SK-N-SH (cell line): ENCODE data around the gene SUPT5H. TPM values are rescaled to one million over a fixed set of nuclear protein-coding genes. Genes with fewer than 3 reads are reported as not detected.

Source experiments
- CTCF ChIA-PET: fragments of 300-600, 350-600 bp; formaldehyde crosslinking; extraction: SDS; loops from one replicate; lab custom pipeline; 2021; lab: Yijun Ruan, JAX
- POLR2A ChIA-PET: fragments of 350-600 bp; sonication (Branson Sonifier 250); formaldehyde crosslinking; extraction: SDS; loops from one replicate; lab custom pipeline; 2020; ENCODE audit warnings: antibody characterized with exemption, inconsistent platforms; lab: Yijun Ruan, JAX
- DNase-seq: peaks from one replicate; pipeline ENCODE4 v3.0.0; 2012
- H2AFZ ChIP-seq: fragments of 200-600 bp; sonication (generic); 2 replicates; pipeline ENCODE4 v1.8.1; 2016; ENCODE audit warnings: antibody characterized with exemption, mild to moderate bottlenecking, low read depth
- H3F3A ChIP-seq: fragments of 200-600 bp; sonication (generic); replicated peaks from 2 replicates; pipeline ENCODE3; 2016; ENCODE audit warnings: antibody characterized with exemption, mild to moderate bottlenecking; ENCODE audit not compliant: insufficient read depth
- H3K27ac ChIP-seq, 2 experiments: fragments of 200-500 bp in 1 of 2; fragments of 200-600 bp in 1 of 2; sonication (Bioruptor generic) in 1 of 2; sonication (generic), shearing (Covaris generic) in 1 of 2; 2 replicates each; pipeline versions ENCODE4 v1.5.1 to v1.6.1; 2014 to 2016; ENCODE audit warnings: low read depth in 2 of 2, inconsistent platforms in 1 of 2, low read length in 1 of 2, mild to moderate bottlenecking in 1 of 2, mixed read lengths in 1 of 2
- H3K27me3 ChIP-seq: fragments of 200-600 bp; sonication (generic), shearing (Covaris generic); 2 replicates; pipeline ENCODE4 v1.6.1; 2016; ENCODE audit warnings: mixed run types; ENCODE audit not compliant: insufficient read depth
- H3K36me3 ChIP-seq, 2 experiments: fragments of 200-500 bp in 1 of 2; fragments of 200-600 bp in 1 of 2; sonication (Bioruptor generic) in 1 of 2; sonication (generic) in 1 of 2; replicated peaks in 1 of 2; 2 replicates each; pipeline versions ENCODE3 to v1.5.1; 2014 to 2016; ENCODE audit warnings: low read length in 1 of 2, mild to moderate bottlenecking in 1 of 2; ENCODE audit not compliant: insufficient read depth in 2 of 2, control insufficient read depth in 1 of 2
- H3K4me1 ChIP-seq, 2 experiments: fragments of 200-500 bp in 1 of 2; fragments of 200-600 bp in 1 of 2; sonication (Bioruptor generic) in 1 of 2; sonication (generic), shearing (Covaris generic) in 1 of 2; 2 replicates each; pipeline versions ENCODE4 v1.5.1 to v1.6.1; 2014 to 2016; ENCODE audit warnings: low read depth in 1 of 2, low read length in 1 of 2, mixed run types in 1 of 2; ENCODE audit not compliant: insufficient read depth in 2 of 2, control insufficient read depth in 1 of 2
- H3K4me2 ChIP-seq: fragments of 200-600 bp; sonication (generic), shearing (Covaris generic); 2 replicates; pipeline ENCODE4 v1.6.1; 2017; ENCODE audit warnings: mixed run types
- H3K4me3 ChIP-seq, 2 experiments: fragments of 200-500 bp in 1 of 2; fragments of 200-600 bp in 1 of 2; sonication (Bioruptor generic) in 1 of 2; sonication (generic), shearing (Covaris generic) in 1 of 2; 2 replicates each; pipeline versions ENCODE4 v1.5.1 to v1.8.1; 2014 to 2016; ENCODE audit warnings: low read depth in 2 of 2, inconsistent platforms in 1 of 2, low read length in 1 of 2, mild to moderate bottlenecking in 1 of 2, mixed read lengths in 1 of 2, moderate library complexity in 1 of 2
- H3K79me2 ChIP-seq: fragments of 200-600 bp; sonication (generic); 2 replicates; pipeline ENCODE4 v1.8.1; 2017; ENCODE audit warnings: mild to moderate bottlenecking; ENCODE audit not compliant: insufficient read depth
- H3K9ac ChIP-seq: fragments of 200-600 bp; sonication (generic); 2 replicates; pipeline ENCODE4 v1.6.1; 2017; ENCODE audit warnings: mixed run types
- H3K9me2 ChIP-seq: fragments of 200-600 bp; sonication (generic); 2 replicates; pipeline ENCODE4 v1.6.1; 2017; ENCODE audit warnings: mixed run types
- H3K9me3 ChIP-seq: fragments of 200-600 bp; sonication (generic); 2 replicates; pipeline ENCODE4 v1.6.1; 2017; ENCODE audit warnings: mixed run types, mild to moderate bottlenecking, moderate library complexity
- H4K20me1 ChIP-seq: fragments of 200-600 bp; sonication (generic); 2 replicates; pipeline ENCODE4 v1.6.1; 2017; ENCODE audit warnings: mild to moderate bottlenecking, mixed run types; ENCODE audit not compliant: insufficient read depth
- CHD2 ChIP-seq: fragments of 150-350 bp; IDR thresholded peaks from 2 replicates; pipeline ENCODE4 v1.6.1; 2018; ENCODE audit warnings: low read length; ENCODE audit not compliant: partially characterized antibody
- ELF1 ChIP-seq: IDR thresholded peaks from 2 replicates; pipeline ENCODE4 v1.4.0; 2012
- EP300 ChIP-seq, 2 experiments: IDR thresholded peaks; 2 replicates each; pipeline versions ENCODE4 v1.4.0 to v1.6.1; 2012; ENCODE audit warnings: borderline replicate concordance in 1 of 2, low read depth in 1 of 2, low read length in 1 of 2
- EZH2phosphoT487 ChIP-seq: fragments of 200-600 bp; sonication (generic); IDR thresholded peaks from 2 replicates; pipeline ENCODE4 v1.6.1; 2017; ENCODE audit warnings: low read depth, mixed run types, mild to moderate bottlenecking, antibody characterized with exemption, moderate library complexity, borderline replicate concordance
- FOSL2 ChIP-seq: IDR thresholded peaks from 2 replicates; pipeline ENCODE4 v1.4.0; 2012; ENCODE audit warnings: low read depth, mild to moderate bottlenecking, moderate library complexity, borderline replicate concordance
- FOXJ3 ChIP-seq: sonication (generic); formaldehyde crosslinking; IDR thresholded peaks from 2 replicates; pipeline ENCODE4 v1.5.1; 2020; ENCODE audit warnings: mild to moderate bottlenecking, missing genetic modification reagents
- MXI1 ChIP-seq: IDR thresholded peaks from 2 replicates; pipeline ENCODE4 v1.6.1; 2012; ENCODE audit warnings: mild to moderate bottlenecking, low read depth, low read length, improper control_type of control experiment
- NFIC ChIP-seq: IDR thresholded peaks from 2 replicates; pipeline ENCODE4 v1.4.0; 2012; ENCODE audit warnings: borderline replicate concordance
- NRF1 ChIP-seq: IDR thresholded peaks from 2 replicates; pipeline ENCODE4 v1.6.1; 2012; ENCODE audit warnings: low read depth, mild to moderate bottlenecking, low read length
- PBX3 ChIP-seq: IDR thresholded peaks from 2 replicates; pipeline ENCODE4; 2012
- POLR2AphosphoS5 ChIP-seq: IDR thresholded peaks from 2 replicates; pipeline ENCODE4 v1.6.1; 2012; ENCODE audit warnings: low read depth, low read length
- RCOR1 ChIP-seq: fragments of 150-350 bp; IDR thresholded peaks from 2 replicates; pipeline ENCODE4 v1.6.1; 2017; ENCODE audit warnings: antibody characterized with exemption, low read length
- RFX5 ChIP-seq: IDR thresholded peaks from 2 replicates; pipeline ENCODE4 v1.6.1; 2012; ENCODE audit warnings: mild to moderate bottlenecking, improper control_type of control experiment, low read length
- SIN3A ChIP-seq: IDR thresholded peaks from 2 replicates; pipeline ENCODE4 v1.6.1; 2012; ENCODE audit warnings: low read depth, mild to moderate bottlenecking, low read length, moderate library complexity, borderline replicate concordance
- TCF12 ChIP-seq: IDR thresholded peaks from 2 replicates; pipeline ENCODE4 v1.4.0; 2012
- USF2 ChIP-seq: fragments of 150-350 bp; IDR thresholded peaks from 2 replicates; pipeline ENCODE4 v1.6.1; 2017; ENCODE audit warnings: antibody characterized with exemption, low read length, low read depth, borderline replicate concordance
- YY1 ChIP-seq: IDR thresholded peaks from 2 replicates; pipeline ENCODE4 v1.4.0; 2012; ENCODE audit warnings: low read depth, mild to moderate bottlenecking
- WGBS: methylation state at CpG from one replicate; pipeline ENCODE4 v1.1.6; 2017; ENCODE audit warnings: low lambda C conversion rate; 5-methylcytosine and 5-hydroxymethylcytosine counted together
- polyA plus RNA-seq, 3 experiments: library from polyadenylated mRNA; depleted of rRNA; stranded (reverse); fragments of >200 nt; gene quantifications; 2 replicates each; pipeline ENCODE4 v1.2.3, GENCODE V29; 2012
- TF ChIP-seq, protein P1 (sequence below): IDR thresholded peaks from 2 replicates; pipeline ENCODE4 v1.4.0; 2012; ENCODE audit warnings: low read depth

The SUPT5H gene
- polyA plus RNA-seq, 1 of the 3 experiments (the other 2 are of a cell fraction): 137 TPM

DNA sequence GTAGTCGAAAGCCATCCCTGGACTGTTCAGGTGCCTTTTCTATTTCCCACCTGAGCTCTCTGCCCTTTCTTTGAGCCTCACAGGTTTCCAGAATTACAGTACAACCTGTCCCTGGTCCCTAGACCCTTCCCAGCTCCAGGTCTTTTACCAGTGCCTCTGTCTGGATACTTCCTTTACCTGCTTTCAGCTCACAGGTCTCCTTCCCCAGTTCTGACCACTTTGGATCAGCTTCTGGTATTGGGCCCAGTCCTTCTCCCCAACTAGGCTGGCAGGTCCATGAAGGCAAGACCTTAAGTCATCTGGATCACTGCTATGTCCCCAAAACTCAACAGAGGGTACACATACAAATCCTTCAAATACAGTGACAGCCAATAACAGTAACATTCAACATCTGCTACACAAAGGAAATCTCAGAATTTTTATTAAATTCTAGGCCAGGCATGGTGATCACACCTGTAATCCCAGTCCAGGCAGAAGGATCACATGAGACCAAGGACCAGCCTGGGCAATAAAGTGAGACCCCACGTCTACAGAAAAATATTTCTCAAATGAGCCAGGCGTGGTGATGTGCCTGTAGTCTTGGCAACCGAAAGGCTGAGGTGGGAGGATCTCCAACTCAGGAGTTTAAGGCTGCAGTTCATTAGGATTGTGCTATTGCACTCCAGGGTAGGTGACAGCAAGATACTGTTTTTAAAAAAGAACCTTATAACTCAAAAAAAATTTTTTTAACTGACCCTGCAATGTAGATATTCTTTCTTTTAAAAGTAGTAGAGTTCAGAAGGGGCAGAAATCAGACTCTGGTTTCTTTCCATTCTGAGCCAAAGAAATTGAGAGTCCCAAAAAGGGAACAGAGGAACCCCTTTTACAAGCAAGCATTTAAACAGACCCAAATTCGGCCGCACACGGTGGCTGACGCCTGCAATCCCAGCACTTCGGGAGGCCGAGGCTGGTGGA, 11.0 kb upstream of the SUPT5H start:
- H3K4me3 ChIP-seq: peak overlapping the region; percentile 68 to 100
- CTCF ChIA-PET: interaction anchor here (0.8 to 3.4 kb wide), 11 partner anchors 7 to 237 kb away, joined by 3 to 18 read pairs (median 3); partner anchors contain the start of genes EID2B and PLEKHG2

GRCh38 chr19:39435499-39436349, 9.7 kb upstream of the SUPT5H start, which contains the start of gene RPS16:
RPS16 (minus strand) TSS chr19:39435949; CDS start chr19:39435895, 54 bp downstream.
- H3K79me2 ChIP-seq: peaks cover 25% of the 10 kb centered on the region
- peaks cover 42% of the 10 kb centered on the region for H3F3A ChIP-seq
- peaks cover 14% of the 10 kb centered on the region for H4K20me1 ChIP-seq
- H3K4me2 ChIP-seq: peak within 1 kb of the TSS; percentile 99
- H3K36me3 ChIP-seq: peaks cover 21 to 33% of the 10 kb centered on the region in 2 experiments
- WGBS: 1% methylated on average over 43 of the region's 61 CpGs
- DNase-seq: peak; percentile 95
- CTCF ChIA-PET: interaction anchor here (0.7 to 3.4 kb wide), 15 partner anchors 9 to 116 kb away, joined by 3 to 18 read pairs (median 3); partner anchors contain the start of genes EID2, EID2B, PAF1 and PLEKHG2
- H3K27me3 ChIP-seq: no peaks in the 10 kb centered on the region
- H3K4me1 ChIP-seq: peaks cover 15 to 17% of the 10 kb centered on the region in 2 experiments; a peak in 2 of 4 replicates
- POLR2A ChIA-PET: interaction anchor here (0.6 to 1.7 kb wide), 28 partner anchors 9 to 1061 kb away, joined by 3 to 39 read pairs (median 5); partner anchors contain the start of genes DYRK1B, EID2B, FBL and MED29
- H3K9me2 ChIP-seq: no peaks in the 10 kb centered on the region
- peak within 1 kb of the TSS; percentile 68 to 100 for H3K4me3 ChIP-seq
- no peak within 1 kb of the TSS; the same call in 1 of the 2 replicates for H2AFZ ChIP-seq
- peak within 1 kb of the TSS; percentile 99 for H3K9ac ChIP-seq
- H3K27ac ChIP-seq: peak within 1 kb of the TSS; percentile 85 to 92
- no peaks in the 10 kb centered on the region for H3K9me3 ChIP-seq
- peak; percentile 82 for TF ChIP-seq ELF1
- peak; percentile 60 for TF ChIP-seq YY1
- TF ChIP-seq FOSL2: no peak
- TF ChIP-seq USF2: no peak
- peak; percentile 25; the same call in 1 of the 2 replicates for TF ChIP-seq PBX3
- peak; percentile 9; the same call in 1 of the 2 replicates for TF ChIP-seq RCOR1
- TF ChIP-seq EP300 (IDR thresholded peaks at IDR 0.05; ENCODE audit: borderline replicate concordance in 1 of 2, low read depth in 1 of 2, low read length in 1 of 2): peak in 1 of 2 experiments; percentile 32; a peak in 2 of 4 replicates
- peak; percentile 95 for TF ChIP-seq SIN3A
- no peak for TF ChIP-seq NFIC
- TF ChIP-seq FOXJ3 (CRISPR knock-in tag): no peak
- no peak for TF ChIP-seq EZH2phosphoT487
- peak; percentile 86 for TF ChIP-seq CHD2
- TF ChIP-seq RFX5: 0 out of 2 replicates have a peak, but pooled peaks have one; percentile 21
- peak; percentile 81 for TF ChIP-seq NRF1

More for the DNA sequence above, 11.0 kb upstream of the SUPT5H start:
- H3K79me2 ChIP-seq: peaks cover 25% of the 10 kb centered on the region
- peaks cover 14% of the 10 kb centered on the region for H4K20me1 ChIP-seq
- H3K9me3 ChIP-seq: no peaks in the 10 kb centered on the region
- H3K9me2 ChIP-seq: no peaks in the 10 kb centered on the region
- 22% methylated on average over 10 of the region's 10 CpGs for WGBS
- peaks cover 52% of the 10 kb centered on the region for H3F3A ChIP-seq
- H3K36me3 ChIP-seq: peaks cover 21 to 33% of the 10 kb centered on the region in 2 experiments
- no peaks in the 10 kb centered on the region for H3K27me3 ChIP-seq
- no peak overlapping the region for H2AFZ ChIP-seq
- H3K4me2 ChIP-seq: peak overlapping the region; percentile 99
- peak overlapping the region; percentile 99 for H3K9ac ChIP-seq
- peak overlapping the region in 1 of 2 experiments; percentile 92; a peak in 2 of 4 replicates for H3K27ac ChIP-seq
- H3K4me1 ChIP-seq: peaks cover 15 to 21% of the 10 kb centered on the region in 2 experiments; a peak in 2 of 4 replicates
- POLR2A ChIA-PET: interaction anchor here (0.8 to 1.7 kb wide), 11 partner anchors 10 to 100 kb away, joined by 3 to 39 read pairs (median 12); partner anchors contain the start of genes MED29, PAF1, SAMD4B and SUPT5H
- no peak for DNase-seq
- no peak for TF ChIP-seq CHD2
- TF ChIP-seq SIN3A: no peak
- no peak for TF ChIP-seq FOXJ3 (CRISPR knock-in tag)
- no peak for TF ChIP-seq EP300 (IDR thresholded peaks at IDR 0.05; ENCODE audit: borderline replicate concordance in 1 of 2, low read depth in 1 of 2, low read length in 1 of 2)
- no peak for TF ChIP-seq MXI1
- no peak for TF ChIP-seq RCOR1
- TF ChIP-seq TCF12: no peak
- no peak for TF ChIP-seq FOSL2
- TF ChIP-seq, protein P1, sequence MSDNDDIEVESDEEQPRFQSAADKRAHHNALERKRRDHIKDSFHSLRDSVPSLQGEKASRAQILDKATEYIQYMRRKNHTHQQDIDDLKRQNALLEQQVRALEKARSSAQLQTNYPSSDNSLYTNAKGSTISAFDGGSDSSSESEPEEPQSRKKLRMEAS: no peak
- no peak; the same call in 1 of the 2 replicates for TF ChIP-seq POLR2AphosphoS5
